Fibroblast of villous mesenchyme (primary cell): ENCODE results near the gene TECPR2. TPM values are rescaled to one million over a fixed set of nuclear protein-coding genes. Genes with fewer than 3 reads are reported as not detected.

ENCODE experiments used
- DNase-seq: peaks from one replicate; pipeline ENCODE4 v3.0.0-alpha.2; 2010; ENCODE audit warnings: low read depth
- H3K4me3 ChIP-seq: 2 replicates; pipeline ENCODE4 v1.5.1; 2011; ENCODE audit warnings: low read depth, mild to moderate bottlenecking, low read length
- total RNA-seq: library from RNA; depleted of rRNA; stranded (reverse); fragments of >200 nt; gene quantifications from 2 replicates; pipeline ENCODE4 v1.2.3, GENCODE V29; 2012
- TF ChIP-seq, protein P1 (sequence below): IDR thresholded peaks from 2 replicates; pipeline ENCODE4 v1.5.1; 2012; ENCODE audit warnings: low read depth, mild to moderate bottlenecking, low read length; ENCODE audit not compliant: insufficient read depth

Gene TECPR2
- total RNA-seq, 1 donor: 19.9 TPM

GRCh38 chr14:102461490-102462338, 99.0 kb downstream of the TECPR2 start:
- no peak for DNase-seq
- H3K4me3 ChIP-seq: no peak overlapping the region
- TF ChIP-seq, protein P1, sequence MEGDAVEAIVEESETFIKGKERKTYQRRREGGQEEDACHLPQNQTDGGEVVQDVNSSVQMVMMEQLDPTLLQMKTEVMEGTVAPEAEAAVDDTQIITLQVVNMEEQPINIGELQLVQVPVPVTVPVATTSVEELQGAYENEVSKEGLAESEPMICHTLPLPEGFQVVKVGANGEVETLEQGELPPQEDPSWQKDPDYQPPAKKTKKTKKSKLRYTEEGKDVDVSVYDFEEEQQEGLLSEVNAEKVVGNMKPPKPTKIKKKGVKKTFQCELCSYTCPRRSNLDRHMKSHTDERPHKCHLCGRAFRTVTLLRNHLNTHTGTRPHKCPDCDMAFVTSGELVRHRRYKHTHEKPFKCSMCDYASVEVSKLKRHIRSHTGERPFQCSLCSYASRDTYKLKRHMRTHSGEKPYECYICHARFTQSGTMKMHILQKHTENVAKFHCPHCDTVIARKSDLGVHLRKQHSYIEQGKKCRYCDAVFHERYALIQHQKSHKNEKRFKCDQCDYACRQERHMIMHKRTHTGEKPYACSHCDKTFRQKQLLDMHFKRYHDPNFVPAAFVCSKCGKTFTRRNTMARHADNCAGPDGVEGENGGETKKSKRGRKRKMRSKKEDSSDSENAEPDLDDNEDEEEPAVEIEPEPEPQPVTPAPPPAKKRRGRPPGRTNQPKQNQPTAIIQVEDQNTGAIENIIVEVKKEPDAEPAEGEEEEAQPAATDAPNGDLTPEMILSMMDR: no peak

DNA sequence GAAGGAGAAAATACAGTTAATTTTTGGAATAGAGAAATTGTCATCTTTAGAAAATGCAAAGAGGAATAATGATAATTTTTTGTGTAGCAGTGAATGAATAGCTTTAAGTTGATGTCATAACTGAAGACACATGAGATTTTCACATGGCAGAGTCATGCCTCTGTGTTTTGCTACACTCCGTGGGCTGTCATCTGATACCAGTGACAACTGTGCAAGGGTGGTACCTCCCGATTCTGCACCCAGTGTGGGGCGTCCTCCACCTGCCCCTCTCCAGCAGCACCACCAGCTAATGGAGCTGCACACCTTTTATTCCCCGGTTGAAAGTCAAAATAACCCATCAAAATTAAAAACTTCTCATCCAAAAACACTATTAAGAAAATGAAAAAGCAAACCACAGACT, 99.7 kb downstream of the TECPR2 start:
- no peak for DNase-seq
- H3K4me3 ChIP-seq: no peak overlapping the region
- TF ChIP-seq, protein P1: no peak

DNA sequence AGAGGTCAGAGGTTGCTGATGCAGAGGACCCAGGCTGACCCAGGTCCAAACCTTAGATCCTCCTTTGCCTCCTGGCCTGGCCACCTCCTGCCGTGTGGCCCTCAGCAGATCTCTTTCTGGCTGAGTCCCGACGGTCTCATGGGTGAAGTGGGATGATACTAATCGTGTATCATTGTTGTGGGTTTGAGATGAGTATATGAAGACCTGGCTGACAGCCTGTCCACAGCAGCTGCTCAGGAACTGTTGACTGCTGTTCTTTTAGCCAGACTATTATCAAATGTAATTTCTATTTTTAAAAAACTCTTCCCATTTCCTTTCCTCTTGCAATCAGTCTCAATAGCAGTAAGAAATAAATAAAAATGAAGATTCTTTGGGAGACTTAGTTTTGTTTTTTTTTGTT, 101.3 kb downstream of the TECPR2 start:
- TF ChIP-seq, protein P1: no peak
- H3K4me3 ChIP-seq: no peak overlapping the region
- DNase-seq: no peak

- no peak for DNase-seq
- TF ChIP-seq, protein P1: no peak
- H3K4me3 ChIP-seq: no peak overlapping the region
Observed at GRCh38 chr14:102464846-102465341, 102.2 kb downstream of the TECPR2 start.

DNA sequence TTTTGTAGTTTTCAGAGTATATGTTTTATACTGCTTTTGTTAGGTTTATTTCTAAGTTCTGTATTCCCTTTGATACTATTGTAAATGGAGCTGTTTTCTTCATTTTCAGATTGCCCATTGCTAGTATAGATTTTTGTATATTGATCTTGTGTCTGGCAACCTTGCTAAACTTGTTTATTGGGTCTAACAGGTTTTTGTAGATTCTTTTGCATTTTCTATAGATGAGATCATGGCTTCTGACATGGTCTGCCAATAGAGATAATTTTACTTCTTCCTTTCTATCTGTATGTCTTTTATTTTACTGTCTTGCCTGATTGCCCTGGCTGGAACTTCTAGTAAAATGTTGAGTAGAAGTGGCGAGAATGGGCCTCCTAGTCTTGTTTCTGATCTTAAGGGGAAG, 106.5 kb downstream of the TECPR2 start:
- DNase-seq: no peak
- H3K4me3 ChIP-seq: no peak overlapping the region
- TF ChIP-seq, protein P1: no peak

GRCh38 chr14:102471921-102472790, 109.4 kb downstream of the TECPR2 start:
- no peak overlapping the region for H3K4me3 ChIP-seq
- no peak for DNase-seq
- TF ChIP-seq, protein P1: no peak
